Neural cell (in vitro differentiated cells): ENCODE results near the gene R3HDM4.

ENCODE experiments used
- EZH2 ChIP-seq: fragments of 200-600, 300-800 bp; shearing (Covaris generic), sonication (generic); IDR thresholded peaks from 2 replicates; pipeline ENCODE4 v1.6.1; 2014; ENCODE audit warnings: antibody characterized with exemption, low read length, borderline replicate concordance, mild to moderate bottlenecking; ENCODE audit not compliant: insufficient read depth, poor library complexity, severe bottlenecking
- POLR2AphosphoS5 ChIP-seq: IDR thresholded peaks from 2 replicates; pipeline ENCODE4 v1.6.1; 2012
- TF ChIP-seq, protein P1 (sequence below): fragments of 450-650 bp; IDR thresholded peaks from 2 replicates; pipeline ENCODE4 v1.5.1; 2014; ENCODE audit warnings: antibody characterized with exemption, mild to moderate bottlenecking, moderate library complexity; ENCODE audit not compliant: poor library complexity, severe bottlenecking

DNA sequence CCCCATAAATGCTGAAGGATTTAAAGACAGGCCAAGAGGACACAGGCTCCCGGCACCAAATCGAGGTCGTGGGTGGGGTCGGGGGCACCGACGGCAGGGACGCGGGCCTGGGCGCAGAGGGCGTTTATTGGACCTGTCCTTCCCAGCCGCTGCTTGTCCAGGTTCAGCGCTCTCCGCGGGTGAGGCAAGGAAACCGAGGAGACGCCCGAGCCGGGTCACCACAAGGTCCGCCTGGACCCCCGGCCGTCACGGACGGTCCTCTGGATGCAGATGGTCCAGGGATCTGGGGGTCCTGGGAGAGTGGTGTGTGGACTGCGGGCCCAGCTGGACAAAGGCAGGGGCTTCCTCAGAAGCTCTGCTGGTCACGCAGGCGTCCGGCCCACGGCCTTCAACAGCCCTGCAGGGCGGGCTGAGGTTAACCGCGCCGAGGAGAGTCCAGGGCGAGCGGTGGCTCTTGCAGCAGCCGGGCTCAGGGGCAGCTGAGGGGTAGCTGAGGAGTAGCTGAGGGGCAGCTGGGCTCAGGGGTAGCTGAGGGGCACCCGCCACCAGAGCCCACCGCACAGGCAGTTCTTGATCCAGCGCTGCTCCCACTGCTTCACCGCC lies 45.1 kb downstream of the R3HDM4 start:
- TF ChIP-seq, protein P1, sequence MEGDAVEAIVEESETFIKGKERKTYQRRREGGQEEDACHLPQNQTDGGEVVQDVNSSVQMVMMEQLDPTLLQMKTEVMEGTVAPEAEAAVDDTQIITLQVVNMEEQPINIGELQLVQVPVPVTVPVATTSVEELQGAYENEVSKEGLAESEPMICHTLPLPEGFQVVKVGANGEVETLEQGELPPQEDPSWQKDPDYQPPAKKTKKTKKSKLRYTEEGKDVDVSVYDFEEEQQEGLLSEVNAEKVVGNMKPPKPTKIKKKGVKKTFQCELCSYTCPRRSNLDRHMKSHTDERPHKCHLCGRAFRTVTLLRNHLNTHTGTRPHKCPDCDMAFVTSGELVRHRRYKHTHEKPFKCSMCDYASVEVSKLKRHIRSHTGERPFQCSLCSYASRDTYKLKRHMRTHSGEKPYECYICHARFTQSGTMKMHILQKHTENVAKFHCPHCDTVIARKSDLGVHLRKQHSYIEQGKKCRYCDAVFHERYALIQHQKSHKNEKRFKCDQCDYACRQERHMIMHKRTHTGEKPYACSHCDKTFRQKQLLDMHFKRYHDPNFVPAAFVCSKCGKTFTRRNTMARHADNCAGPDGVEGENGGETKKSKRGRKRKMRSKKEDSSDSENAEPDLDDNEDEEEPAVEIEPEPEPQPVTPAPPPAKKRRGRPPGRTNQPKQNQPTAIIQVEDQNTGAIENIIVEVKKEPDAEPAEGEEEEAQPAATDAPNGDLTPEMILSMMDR, result no peak
- TF ChIP-seq POLR2AphosphoS5, result no peak
- TF ChIP-seq EZH2, result no peak
